GM23338 (cell line): ENCODE data around the gene CACTIN.

Experiments used
- CTCF ChIP-seq, 2 experiments: fragments of 200-600 bp in 1 of 2; sonication (generic) in 1 of 2; conservative IDR thresholded peaks; 2 replicates each; pipeline versions ENCODE4 v1.5.1 to v1.6.1; 2016 to 2017; ENCODE audit warnings: antibody characterized with exemption in 2 of 2, low read depth in 2 of 2, mild to moderate bottlenecking in 2 of 2, moderate library complexity in 1 of 2
- EZH2 ChIP-seq: fragments of 200-600 bp; sonication (generic); IDR thresholded peaks from one replicate; pipeline ENCODE4 v1.8.0; 2017; ENCODE audit warnings: antibody characterized with exemption, mild to moderate bottlenecking, low read depth; ENCODE audit not compliant: unreplicated experiment
- EZH2phosphoT487 ChIP-seq: fragments of 200-600 bp; sonication (generic); IDR thresholded peaks from one replicate; pipeline ENCODE4 v1.8.1; 2018; ENCODE audit warnings: antibody characterized with exemption; ENCODE audit not compliant: unreplicated experiment
- JUNB ChIP-seq: IDR thresholded peaks from one replicate; pipeline ENCODE4 v1.6.1; 2016; ENCODE audit warnings: antibody characterized with exemption; ENCODE audit not compliant: unreplicated experiment
- NANOG ChIP-seq: IDR thresholded peaks from 2 replicates; pipeline ENCODE4 v1.6.1; 2016; ENCODE audit warnings: antibody characterized with exemption, borderline replicate concordance
- POLR2AphosphoS5 ChIP-seq: IDR thresholded peaks from 2 replicates; pipeline ENCODE4 v1.6.1; 2016; ENCODE audit warnings: antibody characterized with exemption, low read depth
- REST ChIP-seq: IDR thresholded peaks from one replicate; pipeline ENCODE4 v1.6.1; 2018; ENCODE audit warnings: antibody characterized with exemption; ENCODE audit not compliant: unreplicated experiment
- STAT1 ChIP-seq: IDR thresholded peaks from one replicate; pipeline ENCODE4 v1.6.1; 2016; ENCODE audit warnings: antibody characterized with exemption; ENCODE audit not compliant: unreplicated experiment
- ZNF114 ChIP-seq: fragments of 250-450 bp; sonication (Bioruptor Pico); IDR thresholded peaks from 2 replicates; pipeline ENCODE4 v1.5.0; 2020; ENCODE audit warnings: mild to moderate bottlenecking, moderate library complexity
- ZNF331 ChIP-seq: fragments of 250-450 bp; sonication (Bioruptor Pico); IDR thresholded peaks from 2 replicates; pipeline ENCODE4 v1.5.0; 2020; ENCODE audit warnings: low read depth, mild to moderate bottlenecking, moderate library complexity

GRCh38 chr19:3667037-3667638, 40.5 kb upstream of the CACTIN start:
- no peak for TF ChIP-seq CTCF (conservative IDR thresholded peaks at IDR 0.05; ENCODE audit: low read depth in 2 of 2)
- TF ChIP-seq EZH2: no peak
- no peak for TF ChIP-seq JUNB
- no peak for TF ChIP-seq REST
- no peak for TF ChIP-seq NANOG
- TF ChIP-seq ZNF331 (CRISPR knock-in tag): no peak
- TF ChIP-seq STAT1: no peak
- TF ChIP-seq EZH2phosphoT487: no peak
- TF ChIP-seq ZNF114 (CRISPR knock-in tag): no peak
- no peak for TF ChIP-seq POLR2AphosphoS5
